BLaER1 treated with 17β-estradiol and CSF1 and Interleukin-3, amounts not matched to agents 10 nM and 100 nM (cell line): ENCODE results near the gene GTF3C5.

Experiments
- H3K27ac ChIP-seq, 11 experiments: shearing (Covaris generic); formaldehyde crosslinking; 2 replicates each; pipeline ENCODE4 v1.8.1; 2022
- H3K27me3 ChIP-seq, 11 experiments: shearing (Covaris generic); formaldehyde crosslinking; 2 replicates each; pipeline ENCODE4 v1.8.1; 2022
- H3K36me3 ChIP-seq, 11 experiments: shearing (Covaris generic); formaldehyde crosslinking; 2 replicates each; pipeline ENCODE4 v1.8.1; 2022
- H3K4me1 ChIP-seq, 10 experiments: shearing (Covaris generic); formaldehyde crosslinking; 2 replicates each; pipeline ENCODE4 v1.8.1; 2022
- H3K4me2 ChIP-seq, 11 experiments: shearing (Covaris generic); formaldehyde crosslinking; 2 replicates each; pipeline ENCODE4 v1.8.1; 2022
- H3K4me3 ChIP-seq, 10 experiments: shearing (Covaris generic); formaldehyde crosslinking; 2 replicates each; pipeline ENCODE4 v1.8.1; 2022
- H3K9ac ChIP-seq, 11 experiments: shearing (Covaris generic); formaldehyde crosslinking; 2 replicates each; pipeline ENCODE4 v1.8.1; 2022
- H3K9me3 ChIP-seq, 11 experiments: shearing (Covaris generic); formaldehyde crosslinking; replicated peaks in 1 of 11; 2 replicates each; pipeline ENCODE4 v1.8.1; 2022
- H4K20me1 ChIP-seq, 11 experiments: shearing (Covaris generic); formaldehyde crosslinking; 2 replicates each; pipeline ENCODE4 v1.8.1; 2022
- Cebpa-rat ChIP-seq, 11 experiments: shearing (Covaris generic); IDR thresholded peaks; 2 replicates each; pipeline ENCODE4 v1.8.1; 2022

The GTF3C5 gene

DNA sequence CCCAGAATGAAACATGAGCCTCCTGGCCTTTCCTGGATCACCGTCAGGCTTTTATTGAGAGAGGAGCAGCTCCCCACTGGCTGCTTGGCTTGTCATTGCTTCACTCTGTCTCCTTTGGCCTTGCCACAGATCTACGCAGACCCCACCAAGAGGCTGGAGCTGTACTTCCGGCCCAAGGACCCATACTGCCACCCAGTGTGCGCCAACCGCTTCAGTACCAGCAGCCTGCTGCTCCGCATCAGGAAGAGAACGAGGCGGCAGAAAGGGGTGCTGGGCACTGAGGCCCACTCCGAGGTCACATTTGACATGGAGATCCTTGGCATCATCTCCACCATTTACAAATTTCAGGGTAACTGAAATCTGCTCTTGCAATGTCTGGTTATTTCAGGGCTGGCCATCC lies 11.2 kb downstream of the GTF3C5 start:
- peaks cover 38 to 100% (median 76%) of the 10 kb centered on the region in 11 experiments; a peak in 21 of 22 replicates for H4K20me1 ChIP-seq
- no peaks in the 10 kb centered on the region for H3K27me3 ChIP-seq
- H3K4me2 ChIP-seq, result no peak overlapping the region
- H3K36me3 ChIP-seq, result peaks cover 56 to 91% (median 76%) of the 10 kb centered on the region in 11 experiments
- no peak for TF ChIP-seq Cebpa-rat (IDR thresholded peaks at IDR 0.05)
- no peaks in the 10 kb centered on the region for H3K9me3 ChIP-seq
- H3K4me1 ChIP-seq, result peaks cover 16 to 32% (median 21%) of the 10 kb centered on the region in 10 experiments; a peak in 19 of 20 replicates
- H3K9ac ChIP-seq, result peak overlapping the region in 2 of 11 experiments; percentile 23 to 28; a peak in 1 of 22 replicates
- H3K4me3 ChIP-seq, result no peak overlapping the region
- no peak overlapping the region for H3K27ac ChIP-seq

DNA sequence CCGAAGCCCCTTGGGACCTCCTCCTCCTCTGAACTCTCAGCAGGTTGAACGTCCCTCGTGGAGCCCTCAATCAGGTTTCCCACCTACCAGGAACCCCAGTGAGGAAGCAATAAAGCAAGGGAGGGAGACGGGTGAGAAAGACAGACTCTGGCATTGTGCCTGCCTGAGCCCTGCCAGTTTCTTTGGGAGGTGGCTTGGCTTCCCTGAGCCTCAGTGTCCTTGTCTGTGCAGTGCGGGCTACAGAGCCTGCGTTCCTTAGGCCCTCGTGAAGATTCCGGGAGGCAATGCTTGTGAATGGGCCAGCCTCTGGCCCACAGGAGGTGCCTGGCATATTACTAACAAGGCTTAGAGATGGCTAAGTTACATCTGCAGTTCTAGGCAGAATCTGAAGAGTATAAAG lies 11.9 kb downstream of the GTF3C5 start:
- peaks cover 63 to 95% (median 83%) of the 10 kb centered on the region in 11 experiments for H3K36me3 ChIP-seq

DNA sequence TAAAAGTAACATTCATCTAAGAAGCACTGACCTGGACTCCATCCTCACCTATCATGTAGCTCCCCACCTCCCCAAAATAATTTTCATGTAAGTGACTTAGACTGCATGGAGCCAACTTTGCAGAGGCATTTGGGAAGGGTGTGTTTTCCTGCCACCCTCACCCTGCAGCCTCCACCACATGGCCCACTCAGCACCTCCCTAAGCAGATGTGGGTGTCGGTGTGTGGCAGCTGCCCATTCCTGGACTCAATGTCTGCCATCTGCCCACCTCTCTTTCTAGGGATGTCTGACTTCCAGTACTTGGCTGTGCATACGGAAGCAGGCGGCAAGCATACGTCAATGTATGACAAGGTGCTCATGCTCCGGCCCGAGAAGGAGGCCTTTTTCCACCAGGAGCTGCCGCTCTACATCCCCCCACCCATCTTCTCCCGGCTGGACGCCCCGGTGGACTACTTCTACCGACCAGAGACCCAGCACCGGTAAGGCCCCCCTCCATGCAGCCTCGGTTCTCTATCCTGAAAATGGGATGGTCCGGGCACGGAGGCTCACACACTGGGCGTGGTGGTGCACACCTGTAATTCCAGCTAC lies 12.7 kb downstream of the GTF3C5 start:
- H3K27me3 ChIP-seq, result no peaks in the 10 kb centered on the region
- no peaks in the 10 kb centered on the region for H3K9me3 ChIP-seq
- H3K9ac ChIP-seq, result no peak overlapping the region
- no peak overlapping the region for H3K4me3 ChIP-seq
- H3K27ac ChIP-seq, result no peak overlapping the region
- no peak for TF ChIP-seq Cebpa-rat (IDR thresholded peaks at IDR 0.05)
- peaks cover 67 to 96% (median 88%) of the 10 kb centered on the region in 11 experiments for H3K36me3 ChIP-seq
- H3K4me2 ChIP-seq, result no peak overlapping the region
- peaks cover 36 to 95% (median 75%) of the 10 kb centered on the region in 11 experiments; a peak in 21 of 22 replicates for H4K20me1 ChIP-seq
- H3K4me1 ChIP-seq, result peaks cover 2 to 20% (median 11%) of the 10 kb centered on the region in 10 experiments; a peak in 18 of 20 replicates

More for the DNA sequence above, 11.9 kb downstream of the GTF3C5 start:
- peaks cover 38 to 97% (median 74%) of the 10 kb centered on the region in 11 experiments; a peak in 21 of 22 replicates for H4K20me1 ChIP-seq
- TF ChIP-seq Cebpa-rat (IDR thresholded peaks at IDR 0.05), result no peak
- H3K27ac ChIP-seq, result no peak overlapping the region
- H3K4me1 ChIP-seq, result peaks cover 8 to 25% (median 14%) of the 10 kb centered on the region in 10 experiments; a peak in 19 of 20 replicates
- no peaks in the 10 kb centered on the region for H3K9me3 ChIP-seq
- no peaks in the 10 kb centered on the region for H3K27me3 ChIP-seq
- peak overlapping the region in 3 of 11 experiments; percentile 23 to 28 (median 23); a peak in 2 of 22 replicates for H3K9ac ChIP-seq
- no peak overlapping the region for H3K4me2 ChIP-seq
- no peak overlapping the region for H3K4me3 ChIP-seq

DNA sequence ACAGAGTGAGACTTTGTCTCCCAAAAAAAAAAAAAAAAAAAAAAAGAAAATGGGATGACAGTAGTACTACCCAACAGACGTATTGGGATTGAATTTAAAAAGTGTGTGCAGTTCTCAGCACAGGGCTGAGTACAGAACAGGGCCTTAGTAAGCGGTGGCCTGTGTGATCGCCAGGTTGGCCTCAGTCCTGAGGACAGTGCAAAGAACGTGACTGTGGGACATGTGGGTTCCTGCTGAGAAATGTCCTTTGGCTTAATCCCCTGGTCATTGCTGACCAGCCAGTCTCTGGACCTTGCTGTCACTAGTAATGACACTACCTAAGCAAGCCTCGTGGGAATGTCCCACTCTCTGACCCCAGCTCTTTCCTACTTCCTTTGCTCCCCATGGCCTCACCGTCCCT lies 13.3 kb downstream of the GTF3C5 start:
- Histone ChIP-seq H4K20me1 (peaks cover 30 to 95% (median 80%) of the 10 kb centered on the region in 11 experiments; a peak in 21 of 22 replicates), H3K4me1 (peaks cover 0 to 15% (median 6%) of the 10 kb centered on the region in 10 experiments; a peak in 12 of 20 replicates), H3K9me3 (no peaks in the 10 kb centered on the region), H3K27ac (no peak overlapping the region), H3K36me3 (peaks cover 70 to 97% (median 90%) of the 10 kb centered on the region in 11 experiments), H3K27me3 (no peaks in the 10 kb centered on the region), H3K4me2 (no peak overlapping the region), H3K4me3 (no peak overlapping the region), H3K9ac (no peak overlapping the region)
- TF ChIP-seq Cebpa-rat (IDR thresholded peaks at IDR 0.05), result no peak

DNA sequence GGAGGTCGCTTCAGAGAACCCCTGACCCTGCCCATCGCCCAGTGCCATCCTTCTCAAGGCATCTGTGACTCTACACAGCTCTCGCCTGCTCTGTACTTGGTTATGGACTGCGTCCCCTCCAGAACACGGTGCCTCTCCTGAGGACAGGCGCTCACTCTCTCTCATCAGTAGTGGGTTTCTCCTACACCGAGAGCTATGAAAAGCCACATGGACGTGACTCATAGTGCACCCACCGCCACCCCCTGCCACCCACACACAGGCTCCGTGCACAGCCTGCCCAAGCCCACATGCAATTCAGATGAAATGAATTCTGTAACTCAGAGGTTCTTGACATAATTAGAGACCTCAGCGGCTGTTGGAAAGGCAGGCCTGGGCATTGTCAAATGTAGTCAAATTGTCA lies 13.9 kb downstream of the GTF3C5 start:
- Histone ChIP-seq H4K20me1 (peaks cover 24 to 96% (median 81%) of the 10 kb centered on the region in 11 experiments; a peak in 21 of 22 replicates), H3K27me3 (no peaks in the 10 kb centered on the region), H3K4me3 (no peak overlapping the region), H3K4me1 (peaks cover 0 to 15% (median 3%) of the 10 kb centered on the region in 10 experiments; a peak in 10 of 20 replicates), H3K36me3 (peaks cover 75 to 98% (median 90%) of the 10 kb centered on the region in 11 experiments), H3K27ac (no peak overlapping the region), H3K9ac (no peak overlapping the region), H3K9me3 (no peaks in the 10 kb centered on the region), H3K4me2 (no peak overlapping the region)
- no peak for TF ChIP-seq Cebpa-rat (IDR thresholded peaks at IDR 0.05)

DNA sequence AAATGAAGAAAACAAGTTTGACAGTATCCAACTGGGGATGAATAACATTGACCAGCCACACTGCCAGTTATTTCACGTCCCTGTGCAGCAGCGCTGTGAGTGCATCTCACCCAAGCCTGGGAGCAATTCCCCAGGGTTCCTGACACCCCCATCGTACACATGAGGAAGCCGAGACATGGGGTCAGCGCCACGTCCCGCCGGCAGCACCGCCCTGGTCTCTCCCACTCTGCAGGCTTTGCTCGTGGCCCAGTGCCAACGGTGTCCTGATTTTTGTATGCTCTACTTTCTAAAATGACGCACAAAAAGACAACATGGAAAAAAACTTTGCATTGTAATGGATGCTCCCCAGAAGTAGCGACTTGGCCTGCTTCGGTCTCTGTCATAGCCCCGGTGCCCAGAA lies 14.3 kb downstream of the GTF3C5 start:
- Histone ChIP-seq H4K20me1 (peaks cover 20 to 96% (median 81%) of the 10 kb centered on the region in 11 experiments; a peak in 21 of 22 replicates), H3K4me3 (no peak overlapping the region), H3K9me3 (no peaks in the 10 kb centered on the region), H3K27ac (no peak overlapping the region), H3K4me1 (peaks cover 0 to 15% (median 2%) of the 10 kb centered on the region in 10 experiments; a peak in 8 of 20 replicates), H3K4me2 (no peak overlapping the region), H3K36me3 (peaks cover 80 to 98% (median 90%) of the 10 kb centered on the region in 11 experiments), H3K27me3 (no peaks in the 10 kb centered on the region), H3K9ac (no peak overlapping the region)
- TF ChIP-seq Cebpa-rat (IDR thresholded peaks at IDR 0.05), result no peak

DNA sequence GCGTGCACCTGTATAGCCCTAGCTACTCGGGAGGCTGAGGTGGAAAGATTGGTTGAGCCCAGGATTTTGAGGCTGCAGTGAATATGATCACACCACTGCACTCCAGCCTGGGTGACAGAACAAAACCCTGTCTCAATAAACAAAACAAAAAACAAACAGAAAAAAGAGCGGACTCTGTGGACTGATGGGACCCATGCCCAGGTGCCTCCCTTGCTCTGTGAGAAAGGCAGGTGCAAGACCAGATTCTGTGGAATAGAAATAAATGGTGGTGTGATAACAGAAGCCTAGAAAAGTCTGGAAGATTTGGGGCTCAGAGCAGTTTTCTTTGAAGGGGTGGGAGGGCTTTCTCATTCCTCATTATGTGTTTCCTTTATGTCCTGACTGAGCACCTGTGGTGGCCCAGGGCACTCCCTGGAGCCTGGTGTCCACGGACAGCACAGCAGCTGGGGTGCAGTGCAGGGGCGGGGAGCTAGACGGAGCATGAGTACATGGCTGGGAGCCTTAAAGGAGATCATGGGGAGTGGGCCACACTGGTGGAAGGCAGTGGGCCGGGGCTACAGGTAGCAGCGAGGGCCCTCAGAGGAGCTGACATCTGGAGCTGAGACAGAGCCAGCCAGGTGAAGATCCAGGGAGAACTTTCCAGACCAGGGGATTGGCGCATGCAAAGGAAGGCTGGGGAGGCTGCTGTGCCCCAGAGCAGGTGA lies 15.6 kb downstream of the GTF3C5 start:
- Histone ChIP-seq H4K20me1 (peaks cover 8 to 98% (median 77%) of the 10 kb centered on the region in 11 experiments; a peak in 21 of 22 replicates), H3K27ac (no peak overlapping the region), H3K36me3 (peaks cover 92 to 100% (median 96%) of the 10 kb centered on the region in 11 experiments), H3K4me2 (no peak overlapping the region), H3K4me1 (peaks cover 0 to 15% (median 2%) of the 10 kb centered on the region in 10 experiments; a peak in 7 of 20 replicates), H3K9me3 (no peaks in the 10 kb centered on the region), H3K4me3 (no peak overlapping the region), H3K27me3 (no peaks in the 10 kb centered on the region), H3K9ac (peak overlapping the region in 1 of 11 experiments; percentile 25; a peak in 2 of 22 replicates)
- TF ChIP-seq Cebpa-rat (IDR thresholded peaks at IDR 0.05), result no peak

DNA sequence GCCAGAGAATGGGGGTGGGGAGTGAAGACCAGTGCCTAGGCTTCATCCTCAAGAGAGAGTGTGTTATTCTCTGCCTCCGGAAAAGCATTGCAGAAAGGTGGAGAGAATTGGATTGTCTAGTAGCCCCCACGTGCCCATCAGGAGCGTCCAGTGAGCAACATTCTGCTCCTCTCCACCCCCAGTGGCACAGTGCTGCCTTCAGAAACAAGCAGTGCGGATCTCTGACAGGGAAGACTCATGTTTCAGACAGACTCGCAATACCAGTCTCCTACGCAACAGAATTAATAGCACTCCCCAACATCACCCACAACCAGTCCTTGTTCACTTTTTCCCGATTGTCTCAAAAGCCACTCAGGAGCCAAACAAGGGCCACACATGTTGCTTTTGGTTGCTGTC lies 16.1 kb downstream of the GTF3C5 start:
- no peak overlapping the region for H3K27ac ChIP-seq
- H3K9me3 ChIP-seq, result no peaks in the 10 kb centered on the region
- H3K36me3 ChIP-seq, result peaks cover 92 to 100% (median 96%) of the 10 kb centered on the region in 11 experiments
- peaks cover 0 to 15% (median 2%) of the 10 kb centered on the region in 10 experiments; a peak in 8 of 20 replicates for H3K4me1 ChIP-seq
- TF ChIP-seq Cebpa-rat (IDR thresholded peaks at IDR 0.05), result no peak
- peaks cover 2 to 98% (median 77%) of the 10 kb centered on the region in 11 experiments; a peak in 21 of 22 replicates for H4K20me1 ChIP-seq
- no peaks in the 10 kb centered on the region for H3K27me3 ChIP-seq
- 0 out of 22 replicates have a peak overlapping the region, but pooled peaks of 1 of the 11 experiments have one; percentile 6 for H3K9ac ChIP-seq
- no peak overlapping the region for H3K4me3 ChIP-seq
- no peak overlapping the region for H3K4me2 ChIP-seq

DNA sequence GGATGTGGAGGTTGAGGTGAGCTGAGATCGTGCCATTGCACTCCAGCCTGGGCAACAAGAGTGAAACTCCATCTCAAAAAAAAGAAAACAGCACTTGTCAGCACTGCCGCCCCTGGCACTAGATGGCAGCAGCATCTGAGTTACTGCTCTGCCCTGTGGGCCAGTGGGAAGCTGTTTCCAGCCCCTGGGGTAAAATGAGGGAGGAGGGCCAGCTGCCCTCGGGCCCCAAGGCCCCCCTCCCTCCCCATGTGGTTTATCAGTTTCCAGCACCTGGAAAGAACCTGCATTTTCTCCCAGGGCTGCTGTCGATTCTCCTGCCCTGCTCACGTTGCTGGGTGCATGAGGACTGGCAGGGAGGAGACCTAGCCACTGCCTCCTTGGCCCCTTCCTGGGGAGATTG lies 17.8 kb downstream of the GTF3C5 start:
- no peak for TF ChIP-seq Cebpa-rat (IDR thresholded peaks at IDR 0.05)
- Histone ChIP-seq H3K27ac (peak overlapping the region in 1 of 11 experiments; percentile 6; a peak in 2 of 22 replicates), H3K9ac (peak overlapping the region in 3 of 11 experiments; percentile 24 to 33 (median 28); a peak in 2 of 22 replicates)

More for the DNA sequence above, 17.8 kb downstream of the GTF3C5 start:
- Histone ChIP-seq H3K36me3 (peaks cover 89 to 100% (median 95%) of the 10 kb centered on the region in 11 experiments), H3K9me3 (no peaks in the 10 kb centered on the region), H3K4me1 (peaks cover 0 to 15% (median 2%) of the 10 kb centered on the region in 10 experiments; a peak in 8 of 20 replicates), H3K4me3 (no peak overlapping the region), H4K20me1 (peaks cover 0 to 88% (median 63%) of the 10 kb centered on the region in 11 experiments; a peak in 20 of 22 replicates), H3K4me2 (no peak overlapping the region; a peak in 1 of 22 replicates), H3K27me3 (no peaks in the 10 kb centered on the region)
